Pancreas (tissue), 10 donors: ENCODE measurements around the gene NUAK2. TPM values are rescaled to one million over a fixed set of nuclear protein-coding genes. Genes with fewer than 3 reads are reported as not detected.
"Not testable (repeated sequence)": the region's sequence is repeated elsewhere in the genome, so short reads cannot be mapped to it uniquely, and the experiment has no call there.

Source experiments
- ATAC-seq, 4 donors: fragments of 200-7000 bp; cut with Tn5 transposase; one replicate each; pipeline versions ENCODE4 v1.8.0 to v1.9.1; 2020; ENCODE audit warnings: mild to moderate bottlenecking in 4 of 4, moderate library complexity in 4 of 4
- DNase-seq, 6 donors: peaks; one replicate each; pipeline ENCODE4 v3.0.0-alpha.2; 2020
- FAIRE-seq: peaks from 2 replicates; lab custom pipeline; 2012; peaks lifted over from hg19 to GRCh38; lab: Jason Lieb, UNC
- H3K27ac ChIP-seq, 4 donors: fragments of 200-600 bp; sonication (generic); 1 replicate in 3 of 4; 2 replicates in 1 of 4; pipeline versions ENCODE4 v1.5.0 to v1.8.0; 2020
- H3K27me3 ChIP-seq, 4 donors: fragments of 200-600 bp; one replicate each; pipeline ENCODE4 v1.8.0; 2021
- H3K36me3 ChIP-seq, 3 donors: fragments of 200-600 bp; sonication (generic) in 1 of 3; one replicate each; pipeline versions ENCODE4 v1.5.0 to v1.8.0; 2020 to 2021
- H3K4me1 ChIP-seq, 3 donors: fragments of 200-600 bp; one replicate each; pipeline ENCODE4 v1.8.0; 2021
- H3K4me3 ChIP-seq, 4 donors: fragments of 200-600 bp; sonication (generic) in 2 of 4; one replicate each; pipeline versions ENCODE4 v1.5.0 to v1.8.0; 2020 to 2021
- H3K9me3 ChIP-seq, 4 donors: fragments of 200-600 bp; one replicate each; pipeline ENCODE4 v1.8.0; 2021
- CTCF ChIP-seq, 4 donors: fragments of 200-600 bp; sonication (generic) in 3 of 4; IDR thresholded peaks; one replicate each; pipeline versions ENCODE4 v1.5.0 to v1.8.0; 2021; ENCODE audit warnings: antibody characterized with exemption in 4 of 4
- WGBS, 2 donors: extraction: QIAGEN DNeasy Blood & Tissue Kit; methylation state at CpG; one replicate each; pipeline ENCODE4 v1.1.7; 2013; 5-methylcytosine and 5-hydroxymethylcytosine counted together
- intact Hi-C, 3 donors: fragments of 100-400 bp; cut with DNase I; formaldehyde crosslinking; loops; one replicate each; pipeline versions ENCODE4 v1.11.1 to v1.14.2; 2022
- polyA plus RNA-seq, 2 donors: library from polyadenylated mRNA; stranded (reverse); fragments of 200-250 nt; gene quantifications; one replicate each; pipeline ENCODE4 v1.2.3, GENCODE V29; 2013
- total RNA-seq, 6 donors: library from RNA; stranded (reverse); fragmentation: NEBNext Ultra II Directional in 4 of 6; extraction: Animal tissue kit (Norgen Biotek cat#: 25700) in 4 of 6; gene quantifications; one replicate each; pipeline versions ENCODE4 v1.2.1 to v1.2.4, GENCODE V29; 2021 to 2023
- donor health status: healthy with polysubstance abuse.
- donor health status: DM: no; HTN: no; CAD: no; lungs with moderate emphysema.
- donor health status: DM: no; HTN: no; CAD: no.
- donor health status: control.
- donor health status: control.
- donor health status: Bipolar disorder and iron deficiency.
- donor health status: DM: yes; HTN: yes; CAD: no.
- donor health status: DM: no; HTN: no; CAD: no.
- donor health status: DM: no; HTN: no; CAD: no.
- donor health status: DM: yes; HTN: yes; CAD: no.

Gene NUAK2
- total and polyA plus RNA-seq, 8 donors, result 6.3 to 14.4 (median 8.6) TPM

- Histone ChIP-seq H3K9me3 (no peaks in the 10 kb centered on the region), H3K27me3 (no peaks in the 10 kb centered on the region), H3K36me3 (no peaks in the 10 kb centered on the region), H3K27ac (peak overlapping the region in 1 of 4 donors; percentile 54), H3K4me3 (no peak overlapping the region), H3K4me1 (peaks cover 0 to 18% (median 0%) of the 10 kb centered on the region in 3 donors)
- peak in 1 of 6 donors; percentile 28 for DNase-seq
- WGBS, 2 donors, result 84 to 85% methylated on average over 15 of the region's 15 CpGs
- no peak for FAIRE-seq
- TF ChIP-seq CTCF (IDR thresholded peaks at IDR 0.05), result no peak
- ATAC-seq, result no peak
- intact Hi-C loops, result no loop called here
These were observed 38.0 kb downstream of the NUAK2 start for GRCh38 chr1:205283270-205284147.

GRCh38 chr1:205280666-205281395 is 40.7 kb downstream of the NUAK2 start:
- FAIRE-seq, H3K4me3 ChIP-seq, intact Hi-C loops, H3K9me3 ChIP-seq, H3K27me3 ChIP-seq, H3K27ac ChIP-seq, H3K36me3 ChIP-seq, ATAC-seq: not testable (repeated sequence)
- peaks cover 1 to 21% (median 3%) of the 10 kb centered on the region in 3 donors for H3K4me1 ChIP-seq
- peak in 1 of 6 donors; percentile 17 for DNase-seq
- 94 to 97% methylated on average over 10 of the region's 10 CpGs for WGBS, 2 donors

GRCh38 chr1:205279986-205280385 is 41.6 kb downstream of the NUAK2 start:
- Histone ChIP-seq H3K9me3 (no peaks in the 10 kb centered on the region), H3K27ac (no peak overlapping the region), H3K4me3 (no peak overlapping the region), H3K27me3 (no peaks in the 10 kb centered on the region), H3K4me1 (peaks cover 9 to 21% (median 11%) of the 10 kb centered on the region in 3 donors), H3K36me3 (no peaks in the 10 kb centered on the region)
- DNase-seq (no peak), ATAC-seq (no peak), FAIRE-seq (no peak)
- intact Hi-C loops, result no loop called here
- TF ChIP-seq CTCF (IDR thresholded peaks at IDR 0.05), result no peak
- 74 to 88% methylated on average over 3 of the region's 3 CpGs for WGBS, 2 donors

GRCh38 chr1:205276689-205277065 is 44.9 kb downstream of the NUAK2 start:
- 79 to 85% methylated on average over 8 of the region's 8 CpGs for WGBS, 2 donors
- Histone ChIP-seq H3K4me3 (no peak overlapping the region), H3K4me1 (peaks cover 14 to 17% (median 16%) of the 10 kb centered on the region in 3 donors), H3K27ac (peak overlapping the region in 3 of 4 donors; percentile 55 to 72 (median 59)), H3K9me3 (no peaks in the 10 kb centered on the region), H3K36me3 (no peaks in the 10 kb centered on the region), H3K27me3 (no peaks in the 10 kb centered on the region)
- peak in 1 of 6 donors; percentile 30 for DNase-seq
- TF ChIP-seq CTCF (IDR thresholded peaks at IDR 0.05), result no peak
- no peak for FAIRE-seq
- intact Hi-C loops, result no loop called here
- ATAC-seq, result no peak

- ATAC-seq (no peak), DNase-seq (peak in 3 of 6 donors; percentile 46 to 78 (median 66)), FAIRE-seq (no peak)
- H3K36me3 ChIP-seq, result no peaks in the 10 kb centered on the region
- H3K4me3 ChIP-seq, result no peak overlapping the region
- intact Hi-C loops, result no loop called here
- no peak for TF ChIP-seq CTCF (IDR thresholded peaks at IDR 0.05)
- H3K9me3 ChIP-seq, result no peaks in the 10 kb centered on the region
- H3K27ac ChIP-seq, result peak overlapping the region; percentile 49 to 72 (median 57)
- WGBS, 2 donors, result 75 to 76% methylated on average over 9 of the region's 9 CpGs
- peaks cover 14 to 17% (median 16%) of the 10 kb centered on the region in 3 donors for H3K4me1 ChIP-seq
- H3K27me3 ChIP-seq, result no peaks in the 10 kb centered on the region
These were observed 45.4 kb downstream of the NUAK2 start for GRCh38 chr1:205275916-205276688.
